ENCODE data around the gene TMEM40.

Gene TMEM40

DNA sequence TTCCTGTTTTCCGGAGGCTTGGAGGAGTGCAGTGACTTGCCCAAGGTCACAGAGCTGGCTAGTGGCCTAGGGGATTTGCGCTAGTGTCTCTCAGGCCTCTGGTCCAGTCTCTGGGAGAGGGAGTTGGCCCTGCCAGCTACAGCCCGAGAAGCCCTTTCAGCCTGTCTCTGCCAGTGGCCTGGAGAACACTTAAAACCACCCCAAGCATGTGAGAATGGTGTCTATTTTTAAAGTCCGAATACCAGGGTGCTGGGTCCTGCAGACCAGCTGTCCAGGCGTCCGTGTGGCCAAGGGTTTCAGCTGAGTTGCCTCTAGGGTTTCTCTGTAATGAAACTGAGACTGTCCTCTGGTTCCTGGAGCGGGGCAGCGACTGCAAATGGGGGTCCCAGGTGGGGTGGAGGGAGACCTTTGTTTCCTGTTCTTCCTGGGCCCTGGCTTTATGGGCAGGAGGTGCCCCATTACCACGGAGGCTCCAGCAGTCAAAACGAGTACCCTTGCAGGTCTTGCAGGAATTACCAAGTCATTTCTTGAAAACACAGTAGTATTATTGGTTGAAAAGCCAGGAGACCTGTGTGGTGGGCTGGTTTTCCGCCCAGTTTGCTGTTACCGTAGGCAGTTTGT, 39.6 kb upstream of the TMEM40 start:
- CTCF ChIA-PET = interaction anchor here (1.0 to 1.8 kb wide), 3 partner anchors 10 to 15 kb away, joined by 3 to 6 read pairs (median 5); no protein-coding TSS in a partner anchor
- H3K27ac ChIP-seq (ENCODE audit: insufficient read depth in 1 of 2, low read depth in 1 of 2, low read length in 2 of 2, poor library complexity in 1 of 2, severe bottlenecking in 2 of 2) = no peak overlapping the region
- POLR2A ChIA-PET = no interaction called here
- no peak overlapping the region for H3K4me3 ChIP-seq (ENCODE audit: control insufficient read depth in 1 of 7, extremely low read depth in 1 of 7, insufficient read depth in 4 of 7, low read depth in 2 of 7, low read length in 6 of 7)
- H3K4me1 ChIP-seq (ENCODE audit: control extremely low read depth in 1 of 4, control insufficient read depth in 4 of 4, insufficient read depth in 4 of 4, low read length in 3 of 4) = peaks cover 0 to 12% (median 8%) of the 10 kb centered on the region in 4 experiments
- peaks cover 0 to 6% (median 0%) of the 10 kb centered on the region in 5 experiments for H3K27me3 ChIP-seq (replicated peaks in 2 of 5; ENCODE audit: control insufficient read depth in 4 of 5, insufficient read depth in 5 of 5, low read length in 4 of 5)
- no peak for DNase-seq
- no peaks in the 10 kb centered on the region for H3K9me3 ChIP-seq (ENCODE audit: control extremely low read depth in 1 of 5, control insufficient read depth in 4 of 5, insufficient read depth in 2 of 5, low read depth in 1 of 5, low read length in 4 of 5)
- 84% methylated on average over 10 of the region's 12 CpGs for WGBS (ENCODE audit: insufficient coverage)
- H3K36me3 ChIP-seq (ENCODE audit: control insufficient read depth in 4 of 4, insufficient read depth in 4 of 4, low read length in 3 of 4) = no peaks in the 10 kb centered on the region

DNA sequence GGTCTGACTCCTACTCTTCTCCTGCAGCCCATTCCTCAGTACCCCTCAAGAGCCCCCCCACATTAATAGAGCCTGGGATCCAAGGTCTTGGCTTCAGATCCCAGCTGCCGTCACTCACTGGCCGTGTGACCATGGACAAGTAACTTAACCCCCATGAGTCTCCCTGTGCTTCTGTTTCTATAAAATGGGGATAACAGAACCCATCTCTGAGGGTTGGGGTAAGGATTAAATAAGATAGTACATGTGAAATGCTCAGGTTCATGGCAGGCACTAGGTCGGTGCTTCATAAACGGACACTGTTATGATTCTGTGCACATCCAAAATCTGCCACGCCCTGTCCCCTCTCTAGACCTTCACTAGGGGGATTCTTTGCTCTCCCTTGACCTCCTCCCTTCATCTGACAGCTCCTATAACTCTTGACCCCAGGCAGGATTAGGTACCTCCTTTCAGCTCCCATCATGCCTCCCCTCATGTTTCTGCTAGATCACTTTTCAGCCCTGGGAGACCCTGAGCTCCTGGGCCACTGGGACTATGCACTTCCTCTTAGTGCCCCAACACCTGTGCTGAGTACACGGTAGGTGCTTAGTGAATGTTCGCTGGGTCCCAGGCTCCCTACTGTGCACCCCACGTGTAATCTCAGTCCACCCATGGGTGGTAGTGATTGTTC, 39.0 kb upstream of the TMEM40 start:
- no peak for DNase-seq
- H3K36me3 ChIP-seq (ENCODE audit: control insufficient read depth in 4 of 4, insufficient read depth in 4 of 4, low read length in 3 of 4) = no peaks in the 10 kb centered on the region
- 85% methylated on average over 8 of the region's 8 CpGs for WGBS (ENCODE audit: insufficient coverage)
- no peak overlapping the region for H3K27ac ChIP-seq (ENCODE audit: insufficient read depth in 1 of 2, low read depth in 1 of 2, low read length in 2 of 2, poor library complexity in 1 of 2, severe bottlenecking in 2 of 2)
- no peaks in the 10 kb centered on the region for H3K9me3 ChIP-seq (ENCODE audit: control extremely low read depth in 1 of 5, control insufficient read depth in 4 of 5, insufficient read depth in 2 of 5, low read depth in 1 of 5, low read length in 4 of 5)
- CTCF ChIA-PET = interaction anchor here (1.5 to 2.8 kb wide), 2 partner anchors 11 to 16 kb away, joined by 5 to 11 read pairs; no protein-coding TSS in a partner anchor
- H3K4me1 ChIP-seq (ENCODE audit: control extremely low read depth in 1 of 4, control insufficient read depth in 4 of 4, insufficient read depth in 4 of 4, low read length in 3 of 4) = peaks cover 0 to 12% (median 8%) of the 10 kb centered on the region in 4 experiments
- POLR2A ChIA-PET = interaction anchor here (0.6 kb wide), 1 partner anchor 44 kb away, joined by 3 read pairs; no protein-coding TSS in a partner anchor
- H3K27me3 ChIP-seq (replicated peaks in 2 of 5; ENCODE audit: control insufficient read depth in 4 of 5, insufficient read depth in 5 of 5, low read length in 4 of 5) = peaks cover 0 to 6% (median 0%) of the 10 kb centered on the region in 5 experiments
- H3K4me3 ChIP-seq (ENCODE audit: control insufficient read depth in 1 of 7, extremely low read depth in 1 of 7, insufficient read depth in 4 of 7, low read depth in 2 of 7, low read length in 6 of 7) = no peak overlapping the region

DNA sequence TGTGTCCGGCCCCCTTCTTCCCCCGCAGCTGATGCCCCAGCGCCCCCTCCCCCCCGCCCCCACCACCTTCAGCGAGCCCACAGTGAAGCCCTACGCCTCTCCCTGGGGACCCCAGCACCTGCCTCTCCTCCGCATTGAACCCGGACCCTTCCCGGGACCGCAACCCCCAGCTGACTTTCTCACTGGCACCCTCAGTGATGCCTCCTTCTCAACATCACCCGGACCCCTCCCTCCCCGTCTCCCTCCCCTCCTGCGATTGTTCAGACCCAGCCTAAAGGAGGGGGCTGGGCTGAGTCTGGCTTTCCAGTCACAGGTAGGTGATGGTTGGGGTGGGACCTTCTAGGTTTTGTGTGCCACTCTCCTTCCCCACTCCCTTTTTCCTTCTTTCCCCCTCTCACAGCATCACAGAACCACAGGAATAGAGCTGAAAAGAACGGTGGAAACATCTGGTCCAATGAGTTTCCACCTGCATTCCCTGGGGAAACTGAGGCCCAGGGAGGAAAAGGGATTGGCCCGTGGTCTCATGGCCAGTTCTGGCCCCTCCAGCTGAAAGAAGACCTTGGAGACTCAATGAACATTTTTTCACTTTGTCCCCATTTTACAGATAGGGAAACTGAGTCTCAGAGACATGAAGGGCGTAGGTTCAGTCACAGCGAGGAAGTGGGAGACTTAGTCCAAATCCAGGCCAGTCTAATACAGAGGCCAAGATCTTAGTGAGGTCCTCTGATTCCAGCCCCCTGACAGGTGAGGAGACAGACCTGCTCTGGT, 38.2 kb upstream of the TMEM40 start:
- no peak for DNase-seq
- Histone ChIP-seq H3K9me3 (ENCODE audit: control extremely low read depth in 1 of 5, control insufficient read depth in 4 of 5, insufficient read depth in 2 of 5, low read depth in 1 of 5, low read length in 4 of 5) (no peaks in the 10 kb centered on the region), H3K4me3 (ENCODE audit: control insufficient read depth in 1 of 7, extremely low read depth in 1 of 7, insufficient read depth in 4 of 7, low read depth in 2 of 7, low read length in 6 of 7) (peak overlapping the region in 2 of 7 experiments; percentile 72 to 78), H3K4me1 (ENCODE audit: control extremely low read depth in 1 of 4, control insufficient read depth in 4 of 4, insufficient read depth in 4 of 4, low read length in 3 of 4) (peaks cover 0 to 12% (median 8%) of the 10 kb centered on the region in 4 experiments), H3K27me3 (replicated peaks in 2 of 5; ENCODE audit: control insufficient read depth in 4 of 5, insufficient read depth in 5 of 5, low read length in 4 of 5) (peaks cover 0 to 6% (median 0%) of the 10 kb centered on the region in 5 experiments), H3K27ac (ENCODE audit: insufficient read depth in 1 of 2, low read depth in 1 of 2, low read length in 2 of 2, poor library complexity in 1 of 2, severe bottlenecking in 2 of 2) (no peak overlapping the region), H3K36me3 (ENCODE audit: control insufficient read depth in 4 of 4, insufficient read depth in 4 of 4, low read length in 3 of 4) (no peaks in the 10 kb centered on the region)
- 88% methylated on average over 8 of the region's 17 CpGs for WGBS (ENCODE audit: insufficient coverage)
- ChIA-PET CTCF (interaction anchor here (0.9 to 2.8 kb wide), 5 partner anchors 10 to 44 kb away, joined by 4 to 11 read pairs (median 5); no protein-coding TSS in a partner anchor), POLR2A (interaction anchor here (0.6 kb wide), 1 partner anchor 45 kb away, joined by 3 read pairs; no protein-coding TSS in a partner anchor)

DNA sequence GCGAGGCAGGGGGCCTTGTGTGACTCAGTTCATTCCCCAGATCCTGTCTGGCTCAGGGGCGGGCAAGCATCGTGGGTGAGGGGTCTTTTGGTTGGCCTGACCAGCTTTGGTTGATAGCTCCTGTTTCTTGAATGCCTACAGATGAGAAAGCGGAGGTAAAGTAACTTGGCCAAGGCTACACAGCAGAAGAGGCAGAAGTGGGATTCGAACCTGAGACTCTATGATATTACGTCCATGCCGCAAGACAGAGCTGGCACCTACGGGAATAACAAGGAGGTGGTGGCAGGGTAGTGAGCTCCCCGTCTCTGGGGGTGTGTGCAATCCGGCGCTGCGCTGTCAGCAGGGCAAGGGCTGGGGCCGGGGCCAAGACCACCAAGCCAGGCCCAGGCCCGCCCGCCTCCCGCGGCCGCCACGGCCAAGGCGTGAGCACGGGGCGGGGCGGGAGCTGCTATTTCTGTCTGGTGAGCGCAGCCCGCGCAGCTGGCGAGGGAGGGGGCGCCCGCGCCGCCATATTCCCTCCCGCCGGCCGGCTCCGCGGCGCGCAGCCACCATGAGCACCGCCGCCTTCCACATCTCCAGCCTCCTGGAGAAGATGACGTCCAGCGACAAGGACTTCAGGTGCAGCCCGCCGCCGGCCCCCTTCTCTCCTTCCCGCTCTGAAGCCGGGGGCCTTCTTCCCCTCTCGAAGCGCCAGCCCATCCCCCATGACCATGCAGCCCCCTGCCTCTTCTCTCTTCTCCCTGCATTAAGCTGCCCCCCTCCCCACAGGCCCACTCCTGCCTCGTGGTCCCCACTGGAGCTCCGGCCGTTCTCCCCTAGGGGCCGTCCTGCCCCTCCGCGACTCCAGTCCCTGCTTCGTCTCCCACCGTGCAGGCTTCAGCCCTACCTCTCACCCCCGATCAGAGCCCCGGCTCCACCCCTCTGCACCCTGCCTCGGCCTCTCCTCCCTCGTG, 37.4 kb upstream of the TMEM40 start, which contains the start of gene CAND2:
Gene CAND2, plus strand, starts transcription at position 510 of the 953 bp plus-strand sequence. Its CDS starts 41 bp downstream, at position 551.
- DNase-seq = peak; percentile 40 to 63 (median 56)
- no peak within 1 kb of the TSS for H3K27ac ChIP-seq (ENCODE audit: insufficient read depth in 1 of 2, low read depth in 1 of 2, low read length in 2 of 2, poor library complexity in 1 of 2, severe bottlenecking in 2 of 2)
- H3K4me3 ChIP-seq (ENCODE audit: control insufficient read depth in 1 of 7, extremely low read depth in 1 of 7, insufficient read depth in 4 of 7, low read depth in 2 of 7, low read length in 6 of 7) = peak within 1 kb of the TSS; percentile 55 to 78 (median 72)
- H3K36me3 ChIP-seq (ENCODE audit: control insufficient read depth in 4 of 4, insufficient read depth in 4 of 4, low read length in 3 of 4) = no peaks in the 10 kb centered on the region
- POLR2A ChIA-PET = interaction anchor here (0.9 kb wide), 1 partner anchor 14 kb away, joined by 3 read pairs; no protein-coding TSS in a partner anchor
- peaks cover 0 to 12% (median 8%) of the 10 kb centered on the region in 4 experiments for H3K4me1 ChIP-seq (ENCODE audit: control extremely low read depth in 1 of 4, control insufficient read depth in 4 of 4, insufficient read depth in 4 of 4, low read length in 3 of 4)
- CTCF ChIA-PET = interaction anchor here (0.9 to 2.8 kb wide), 7 partner anchors 9 to 44 kb away, joined by 3 to 11 read pairs (median 4); no protein-coding TSS in a partner anchor
- H3K9me3 ChIP-seq (ENCODE audit: control extremely low read depth in 1 of 5, control insufficient read depth in 4 of 5, insufficient read depth in 2 of 5, low read depth in 1 of 5, low read length in 4 of 5) = no peaks in the 10 kb centered on the region
- WGBS (ENCODE audit: insufficient coverage) = 5% methylated on average over 55 of the region's 61 CpGs
- H3K27me3 ChIP-seq (replicated peaks in 2 of 5; ENCODE audit: control insufficient read depth in 4 of 5, insufficient read depth in 5 of 5, low read length in 4 of 5) = peaks cover 0 to 6% (median 0%) of the 10 kb centered on the region in 5 experiments

DNA sequence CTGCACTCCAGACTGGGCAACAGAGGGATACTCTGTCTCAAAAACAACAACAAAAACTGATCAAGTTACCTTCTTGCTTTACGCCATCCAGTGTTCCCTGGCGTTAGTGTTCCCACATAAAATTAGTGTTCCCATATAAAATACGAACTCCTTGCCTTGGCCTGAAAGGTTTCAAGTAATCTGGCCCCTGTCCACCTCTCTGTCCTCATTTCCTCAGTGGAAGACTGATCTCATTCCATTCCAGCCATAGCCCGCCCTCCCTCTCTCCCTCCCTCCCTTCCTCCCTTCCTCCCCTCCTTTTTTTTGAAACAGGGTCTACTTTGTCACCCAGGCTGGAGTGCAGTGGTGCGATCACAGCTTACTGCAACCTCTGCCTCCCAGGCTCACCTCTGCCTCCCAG, 34.6 kb upstream of the TMEM40 start:
- DNase-seq = no peak
- H3K27ac ChIP-seq (ENCODE audit: insufficient read depth in 1 of 2, low read depth in 1 of 2, low read length in 2 of 2, poor library complexity in 1 of 2, severe bottlenecking in 2 of 2) = no peak overlapping the region
- H3K36me3 ChIP-seq (ENCODE audit: control insufficient read depth in 4 of 4, insufficient read depth in 4 of 4, low read length in 3 of 4) = no peaks in the 10 kb centered on the region
- no peak overlapping the region for H3K4me3 ChIP-seq (ENCODE audit: control insufficient read depth in 1 of 7, extremely low read depth in 1 of 7, insufficient read depth in 4 of 7, low read depth in 2 of 7, low read length in 6 of 7)
- 100% methylated on average over 5 of the region's 5 CpGs for WGBS (ENCODE audit: insufficient coverage)
- H3K27me3 ChIP-seq (replicated peaks in 2 of 5; ENCODE audit: control insufficient read depth in 4 of 5, insufficient read depth in 5 of 5, low read length in 4 of 5) = peaks cover 0 to 6% (median 0%) of the 10 kb centered on the region in 5 experiments
- POLR2A ChIA-PET = no interaction called here
- CTCF ChIA-PET = no interaction called here
- peaks cover 0 to 12% (median 8%) of the 10 kb centered on the region in 4 experiments for H3K4me1 ChIP-seq (ENCODE audit: control extremely low read depth in 1 of 4, control insufficient read depth in 4 of 4, insufficient read depth in 4 of 4, low read length in 3 of 4)
- no peaks in the 10 kb centered on the region for H3K9me3 ChIP-seq (ENCODE audit: control extremely low read depth in 1 of 5, control insufficient read depth in 4 of 5, insufficient read depth in 2 of 5, low read depth in 1 of 5, low read length in 4 of 5)

DNA sequence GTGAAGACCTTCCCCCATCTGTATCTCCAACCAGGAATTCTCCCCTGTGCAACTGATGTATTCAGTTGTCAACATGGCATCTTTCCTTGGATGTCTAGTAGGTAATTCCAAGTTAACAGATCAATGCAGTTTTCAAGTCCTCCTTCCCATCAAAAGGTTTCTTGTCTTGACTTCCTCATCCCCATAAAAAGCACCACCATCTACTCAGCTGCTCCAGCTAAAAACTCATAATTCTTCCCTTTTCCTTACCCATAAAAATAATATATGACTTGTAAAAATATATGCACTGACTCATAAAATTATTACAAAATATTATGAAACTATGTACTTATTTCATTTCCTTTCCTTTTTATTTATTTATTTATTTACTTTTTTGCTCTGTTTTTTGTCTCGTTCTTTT, 32.4 kb upstream of the TMEM40 start:
- no peaks in the 10 kb centered on the region for H3K9me3 ChIP-seq (ENCODE audit: control extremely low read depth in 1 of 5, control insufficient read depth in 4 of 5, insufficient read depth in 2 of 5, low read depth in 1 of 5, low read length in 4 of 5)
- POLR2A ChIA-PET = no interaction called here
- CTCF ChIA-PET = interaction anchor here (1.0 kb wide), 1 partner anchor 18 kb away, joined by 3 read pairs; no protein-coding TSS in a partner anchor
- H3K36me3 ChIP-seq (ENCODE audit: control insufficient read depth in 4 of 4, insufficient read depth in 4 of 4, low read length in 3 of 4) = no peaks in the 10 kb centered on the region
- no peak for DNase-seq
- peaks cover 0 to 6% (median 5%) of the 10 kb centered on the region in 4 experiments for H3K4me1 ChIP-seq (ENCODE audit: control extremely low read depth in 1 of 4, control insufficient read depth in 4 of 4, insufficient read depth in 4 of 4, low read length in 3 of 4)
- H3K27me3 ChIP-seq (replicated peaks in 2 of 5; ENCODE audit: control insufficient read depth in 4 of 5, insufficient read depth in 5 of 5, low read length in 4 of 5) = peaks cover 0 to 6% (median 0%) of the 10 kb centered on the region in 5 experiments
- WGBS (ENCODE audit: insufficient coverage) = 80% methylated on average over 1 of the region's 1 CpG
- H3K4me3 ChIP-seq (ENCODE audit: control insufficient read depth in 1 of 7, extremely low read depth in 1 of 7, insufficient read depth in 4 of 7, low read depth in 2 of 7, low read length in 6 of 7) = no peak overlapping the region
- H3K27ac ChIP-seq (ENCODE audit: insufficient read depth in 1 of 2, low read depth in 1 of 2, low read length in 2 of 2, poor library complexity in 1 of 2, severe bottlenecking in 2 of 2) = no peak overlapping the region
